Measurements from ENCODE around the gene GHRHR. TPM values are rescaled to one million over a fixed set of nuclear protein-coding genes. Genes with fewer than 3 reads are reported as not detected.

GHRHR gene
- total and polyA plus RNA-seq, 2 donors, result 0.42 to 0.68 TPM

DNA sequence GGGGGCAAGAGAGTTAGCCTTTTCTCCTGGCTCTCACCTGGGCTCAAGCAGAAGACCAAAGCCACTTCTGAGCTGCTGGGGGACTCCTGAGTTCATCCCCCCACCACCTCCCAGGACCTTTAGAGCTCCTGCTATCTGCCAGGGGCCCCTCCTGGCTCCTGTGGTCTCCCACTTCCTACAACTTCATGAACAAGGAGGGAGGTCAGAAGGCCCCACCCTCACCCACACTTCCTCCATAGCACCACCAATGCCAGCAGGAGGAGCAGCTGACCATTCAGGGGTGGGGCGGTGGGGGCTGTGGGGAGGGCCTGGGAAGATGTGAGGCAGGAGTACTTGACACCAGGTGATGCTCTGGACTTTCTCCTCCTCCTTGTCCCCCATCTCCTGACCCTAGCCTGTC is 55.8 kb downstream of the GHRHR start:
- DNase-seq (ENCODE audit: low read depth in 6 of 9, low spot score in 9 of 9), result no peak
- Histone ChIP-seq H3K9me3 (ENCODE audit: control insufficient read depth in 2 of 2, insufficient read depth in 1 of 2, low read length in 1 of 2) (no peaks in the 10 kb centered on the region), H3K4me1 (ENCODE audit: control insufficient read depth in 2 of 2, insufficient read depth in 2 of 2, low read length in 2 of 2) (peaks cover 0 to 10% of the 10 kb centered on the region in 2 donors), H3K36me3 (ENCODE audit: control insufficient read depth in 2 of 2, insufficient read depth in 2 of 2, low read length in 1 of 2) (no peaks in the 10 kb centered on the region), H3K27me3 (ENCODE audit: control insufficient read depth in 2 of 2, insufficient read depth in 1 of 2, low read length in 1 of 2) (no peaks in the 10 kb centered on the region), H3K4me3 (ENCODE audit: low read length in 2 of 2) (no peak overlapping the region), H3K27ac (ENCODE audit: low read depth in 1 of 2, low read length in 1 of 2) (no peak overlapping the region)
- WGBS, result 77% methylated on average over 1 of the region's 1 CpG

DNA sequence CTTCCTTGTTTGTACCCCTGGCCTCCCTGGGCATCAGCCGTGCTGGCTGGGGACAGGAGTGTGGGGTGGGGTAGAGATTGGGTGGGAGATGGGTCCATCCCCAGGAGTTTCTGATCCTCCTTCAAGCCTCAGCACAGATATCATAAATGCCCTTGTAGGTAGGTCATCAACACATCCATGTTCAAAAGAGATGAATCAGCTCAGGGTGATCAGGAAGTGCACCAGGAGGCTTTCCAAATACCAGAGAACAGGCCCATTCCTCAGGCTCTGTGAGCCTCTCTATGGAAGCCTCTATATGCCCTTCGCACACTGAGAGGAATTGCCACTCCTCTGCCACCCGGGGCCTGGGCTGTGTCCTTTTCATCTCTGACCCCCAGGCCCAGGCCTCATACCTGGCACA is 56.4 kb downstream of the GHRHR start:
- Histone ChIP-seq H3K27ac (ENCODE audit: low read depth in 1 of 2, low read length in 1 of 2) (no peak overlapping the region), H3K36me3 (ENCODE audit: control insufficient read depth in 2 of 2, insufficient read depth in 2 of 2, low read length in 1 of 2) (no peaks in the 10 kb centered on the region), H3K4me3 (ENCODE audit: low read length in 2 of 2) (no peak overlapping the region), H3K9me3 (ENCODE audit: control insufficient read depth in 2 of 2, insufficient read depth in 1 of 2, low read length in 1 of 2) (no peaks in the 10 kb centered on the region), H3K27me3 (ENCODE audit: control insufficient read depth in 2 of 2, insufficient read depth in 1 of 2, low read length in 1 of 2) (no peaks in the 10 kb centered on the region), H3K4me1 (ENCODE audit: control insufficient read depth in 2 of 2, insufficient read depth in 2 of 2, low read length in 2 of 2) (peaks cover 0 to 13% of the 10 kb centered on the region in 2 donors)
- WGBS, result 95% methylated on average over 3 of the region's 3 CpGs
- no peak for DNase-seq (ENCODE audit: low read depth in 6 of 9, low spot score in 9 of 9)

DNA sequence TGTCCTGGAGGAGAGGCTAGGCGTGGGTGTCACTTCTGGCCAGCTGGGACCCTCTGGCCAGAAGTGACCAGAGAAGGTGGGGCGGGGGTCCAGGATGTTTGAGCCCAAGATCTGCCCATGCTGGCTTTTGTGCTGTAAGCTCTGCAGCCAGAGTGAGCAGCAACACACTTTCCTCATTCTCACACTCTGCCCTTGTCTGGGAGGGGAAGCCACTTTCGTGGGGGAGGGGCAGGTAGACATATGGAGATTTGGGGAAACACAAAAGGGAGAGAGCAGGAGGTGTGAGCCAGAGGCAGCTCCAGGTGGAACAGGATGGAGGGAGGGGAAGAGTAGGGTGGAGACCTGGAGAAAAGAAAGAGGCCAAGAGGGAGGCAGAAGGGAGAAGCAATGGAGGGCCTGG is 56.9 kb downstream of the GHRHR start:
- 83% methylated on average over 3 of the region's 3 CpGs for WGBS
- no peaks in the 10 kb centered on the region for H3K36me3 ChIP-seq (ENCODE audit: control insufficient read depth in 2 of 2, insufficient read depth in 2 of 2, low read length in 1 of 2)
- no peaks in the 10 kb centered on the region for H3K27me3 ChIP-seq (ENCODE audit: control insufficient read depth in 2 of 2, insufficient read depth in 1 of 2, low read length in 1 of 2)
- DNase-seq (ENCODE audit: low read depth in 6 of 9, low spot score in 9 of 9), result no peak
- peaks cover 0 to 13% of the 10 kb centered on the region in 2 donors for H3K4me1 ChIP-seq (ENCODE audit: control insufficient read depth in 2 of 2, insufficient read depth in 2 of 2, low read length in 2 of 2)
- no peak overlapping the region for H3K4me3 ChIP-seq (ENCODE audit: low read length in 2 of 2)
- H3K9me3 ChIP-seq (ENCODE audit: control insufficient read depth in 2 of 2, insufficient read depth in 1 of 2, low read length in 1 of 2), result no peaks in the 10 kb centered on the region
- H3K27ac ChIP-seq (ENCODE audit: low read depth in 1 of 2, low read length in 1 of 2), result no peak overlapping the region

DNA sequence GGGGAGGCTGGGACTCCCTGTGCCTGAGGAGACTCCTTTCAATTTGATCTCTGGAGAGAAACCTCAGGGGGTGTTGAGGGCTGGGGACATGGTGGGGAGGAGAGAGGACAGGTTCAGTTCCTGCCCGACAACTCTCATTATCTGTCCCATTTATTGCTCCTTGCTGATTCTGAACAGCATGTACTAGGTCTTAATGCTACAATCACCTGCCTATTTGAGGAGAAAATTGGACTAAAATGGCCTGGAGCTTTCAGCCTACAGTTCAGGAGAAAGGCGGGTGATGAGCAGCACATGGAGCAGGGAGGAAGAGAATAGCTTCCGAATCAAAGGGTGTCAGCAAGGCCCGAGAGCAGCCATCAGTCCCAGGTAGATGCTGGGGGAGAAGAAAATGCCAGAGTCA is 58.4 kb downstream of the GHRHR start:
- H3K4me3 ChIP-seq (ENCODE audit: low read length in 2 of 2), result no peak overlapping the region
- H3K36me3 ChIP-seq (ENCODE audit: control insufficient read depth in 2 of 2, insufficient read depth in 2 of 2, low read length in 1 of 2), result no peaks in the 10 kb centered on the region
- no peaks in the 10 kb centered on the region for H3K9me3 ChIP-seq (ENCODE audit: control insufficient read depth in 2 of 2, insufficient read depth in 1 of 2, low read length in 1 of 2)
- H3K27ac ChIP-seq (ENCODE audit: low read depth in 1 of 2, low read length in 1 of 2), result no peak overlapping the region
- no peak for DNase-seq (ENCODE audit: low read depth in 6 of 9, low spot score in 9 of 9)
- peaks cover 0 to 22% of the 10 kb centered on the region in 2 donors for H3K4me1 ChIP-seq (ENCODE audit: control insufficient read depth in 2 of 2, insufficient read depth in 2 of 2, low read length in 2 of 2)
- no peaks in the 10 kb centered on the region for H3K27me3 ChIP-seq (ENCODE audit: control insufficient read depth in 2 of 2, insufficient read depth in 1 of 2, low read length in 1 of 2)
- 98% methylated on average over 4 of the region's 4 CpGs for WGBS

DNA sequence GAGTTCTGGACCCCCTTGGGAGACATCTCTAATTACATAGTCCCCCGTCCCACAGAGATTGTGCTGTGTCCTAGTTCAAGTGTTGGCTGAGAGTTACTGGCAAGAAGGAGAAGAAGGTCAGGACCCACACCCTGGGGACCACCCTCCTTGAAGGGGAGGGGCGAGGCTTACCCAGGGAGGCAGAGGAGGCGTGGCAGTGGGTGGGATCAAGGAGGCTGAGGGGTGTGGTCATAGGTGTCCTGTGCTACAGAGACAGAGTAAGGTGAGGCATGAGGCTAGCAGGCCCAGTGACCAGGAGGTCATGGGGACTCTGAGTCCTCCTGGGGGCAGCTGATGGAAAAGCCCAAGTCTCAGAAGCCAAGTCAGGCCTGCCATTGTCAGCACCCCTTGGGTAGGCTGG is 59.0 kb downstream of the GHRHR start:
- DNase-seq (ENCODE audit: low read depth in 6 of 9, low spot score in 9 of 9), result no peak
- no peak overlapping the region for H3K27ac ChIP-seq (ENCODE audit: low read depth in 1 of 2, low read length in 1 of 2)
- no peaks in the 10 kb centered on the region for H3K27me3 ChIP-seq (ENCODE audit: control insufficient read depth in 2 of 2, insufficient read depth in 1 of 2, low read length in 1 of 2)
- H3K4me1 ChIP-seq (ENCODE audit: control insufficient read depth in 2 of 2, insufficient read depth in 2 of 2, low read length in 2 of 2), result peaks cover 0 to 25% of the 10 kb centered on the region in 2 donors
- no peaks in the 10 kb centered on the region for H3K9me3 ChIP-seq (ENCODE audit: control insufficient read depth in 2 of 2, insufficient read depth in 1 of 2, low read length in 1 of 2)
- 94% methylated on average over 3 of the region's 3 CpGs for WGBS
- H3K36me3 ChIP-seq (ENCODE audit: control insufficient read depth in 2 of 2, insufficient read depth in 2 of 2, low read length in 1 of 2), result no peaks in the 10 kb centered on the region
- H3K4me3 ChIP-seq (ENCODE audit: low read length in 2 of 2), result no peak overlapping the region

GRCh38 chr7:31023877-31024276 is 60.1 kb downstream of the GHRHR start:
- 32% methylated on average over 5 of the region's 5 CpGs for WGBS
- Histone ChIP-seq H3K36me3 (ENCODE audit: control insufficient read depth in 2 of 2, insufficient read depth in 2 of 2, low read length in 1 of 2) (no peaks in the 10 kb centered on the region), H3K4me1 (ENCODE audit: control insufficient read depth in 2 of 2, insufficient read depth in 2 of 2, low read length in 2 of 2) (peaks cover 0 to 26% of the 10 kb centered on the region in 2 donors), H3K27me3 (ENCODE audit: control insufficient read depth in 2 of 2, insufficient read depth in 1 of 2, low read length in 1 of 2) (no peaks in the 10 kb centered on the region), H3K9me3 (ENCODE audit: control insufficient read depth in 2 of 2, insufficient read depth in 1 of 2, low read length in 1 of 2) (no peaks in the 10 kb centered on the region), H3K4me3 (ENCODE audit: low read length in 2 of 2) (no peak overlapping the region), H3K27ac (ENCODE audit: low read depth in 1 of 2, low read length in 1 of 2) (no peak overlapping the region)
- DNase-seq (ENCODE audit: low read depth in 6 of 9, low spot score in 9 of 9), result peak in 2 of 9 donors; percentile 11 to 74

DNA sequence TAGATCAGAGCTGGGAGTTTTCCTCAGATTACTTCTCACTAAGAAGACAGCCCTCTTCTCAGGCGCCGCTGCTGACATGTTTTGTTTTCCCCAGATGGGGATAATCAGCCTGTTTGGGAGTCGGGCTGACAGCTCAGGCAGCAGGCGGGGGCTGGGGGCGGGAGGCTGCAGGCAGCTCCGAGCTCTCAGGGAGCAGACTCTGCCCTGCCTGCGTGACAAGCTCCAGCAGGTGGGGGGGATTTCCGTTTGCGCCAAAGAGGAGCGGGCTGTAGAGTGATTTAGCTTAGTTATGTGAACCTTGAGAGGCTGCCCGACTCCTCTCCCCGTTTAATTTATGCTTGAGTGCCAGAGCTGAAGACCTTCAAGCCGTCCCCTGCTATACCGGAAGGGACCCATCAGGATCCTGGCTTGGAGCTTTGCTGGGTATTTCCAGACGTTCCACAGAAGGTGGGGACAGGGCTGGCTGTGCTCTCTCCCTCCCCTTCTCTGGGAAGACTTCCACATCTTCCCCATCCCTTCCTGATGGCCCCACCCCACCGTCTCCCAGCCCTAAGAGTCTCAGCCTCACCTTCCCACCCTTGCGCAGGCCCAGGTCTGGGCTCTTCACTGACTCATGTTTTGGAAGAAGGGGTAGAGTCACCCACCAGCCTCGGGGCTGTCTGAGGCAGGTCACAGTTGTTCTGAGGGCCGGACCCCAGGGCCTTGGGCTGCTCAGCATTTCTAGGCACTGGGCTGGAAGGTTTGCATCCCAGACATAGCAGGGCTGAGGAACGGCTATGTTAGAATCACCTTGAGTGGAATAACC is 63.6 kb downstream of the GHRHR start:
- Histone ChIP-seq H3K27me3 (ENCODE audit: control insufficient read depth in 2 of 2, insufficient read depth in 1 of 2, low read length in 1 of 2) (no peaks in the 10 kb centered on the region), H3K4me3 (ENCODE audit: low read length in 2 of 2) (no peak overlapping the region), H3K27ac (ENCODE audit: low read depth in 1 of 2, low read length in 1 of 2) (peak overlapping the region in 1 of 2 donors; percentile 64), H3K4me1 (ENCODE audit: control insufficient read depth in 2 of 2, insufficient read depth in 2 of 2, low read length in 2 of 2) (peaks cover 0 to 26% of the 10 kb centered on the region in 2 donors), H3K9me3 (ENCODE audit: control insufficient read depth in 2 of 2, insufficient read depth in 1 of 2, low read length in 1 of 2) (no peaks in the 10 kb centered on the region), H3K36me3 (ENCODE audit: control insufficient read depth in 2 of 2, insufficient read depth in 2 of 2, low read length in 1 of 2) (no peaks in the 10 kb centered on the region)
- DNase-seq (ENCODE audit: low read depth in 6 of 9, low spot score in 9 of 9), result peak in 5 of 9 donors; percentile 7 to 71 (median 22)
- 39% methylated on average over 20 of the region's 20 CpGs for WGBS

DNA sequence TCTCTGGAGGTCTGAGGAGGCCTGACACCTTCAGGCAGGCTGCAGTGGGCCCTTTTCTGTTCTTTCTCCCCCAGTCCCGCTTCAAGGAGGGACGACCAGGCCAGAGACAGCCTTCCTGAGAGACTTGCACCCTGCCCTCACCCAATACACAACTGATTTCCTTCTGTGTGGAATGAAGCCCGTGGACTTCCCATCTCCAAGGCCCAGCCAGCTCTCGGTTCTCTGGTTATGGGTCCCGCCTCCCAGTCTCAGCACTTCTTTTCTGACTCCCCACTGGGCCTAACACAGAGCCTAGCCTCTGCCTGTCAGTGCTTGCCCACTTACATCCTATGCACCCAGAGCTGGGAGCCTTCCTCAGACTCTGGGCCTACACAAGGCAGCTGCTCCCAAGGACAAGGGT is 64.3 kb downstream of the GHRHR start:
- no peak for DNase-seq (ENCODE audit: low read depth in 6 of 9, low spot score in 9 of 9)
- peaks cover 0 to 26% of the 10 kb centered on the region in 2 donors for H3K4me1 ChIP-seq (ENCODE audit: control insufficient read depth in 2 of 2, insufficient read depth in 2 of 2, low read length in 2 of 2)
- no peak overlapping the region for H3K4me3 ChIP-seq (ENCODE audit: low read length in 2 of 2)
- 94% methylated on average over 5 of the region's 5 CpGs for WGBS
- H3K27me3 ChIP-seq (ENCODE audit: control insufficient read depth in 2 of 2, insufficient read depth in 1 of 2, low read length in 1 of 2), result no peaks in the 10 kb centered on the region
- H3K27ac ChIP-seq (ENCODE audit: low read depth in 1 of 2, low read length in 1 of 2), result peak overlapping the region in 1 of 2 donors; percentile 64
- H3K36me3 ChIP-seq (ENCODE audit: control insufficient read depth in 2 of 2, insufficient read depth in 2 of 2, low read length in 1 of 2), result no peaks in the 10 kb centered on the region
- H3K9me3 ChIP-seq (ENCODE audit: control insufficient read depth in 2 of 2, insufficient read depth in 1 of 2, low read length in 1 of 2), result no peaks in the 10 kb centered on the region

GRCh38 chr7:31028417-31028992 is 64.8 kb downstream of the GHRHR start:
- H3K27ac ChIP-seq (ENCODE audit: low read depth in 1 of 2, low read length in 1 of 2), result no peak overlapping the region
- peaks cover 0 to 24% of the 10 kb centered on the region in 2 donors for H3K4me1 ChIP-seq (ENCODE audit: control insufficient read depth in 2 of 2, insufficient read depth in 2 of 2, low read length in 2 of 2)
- no peaks in the 10 kb centered on the region for H3K9me3 ChIP-seq (ENCODE audit: control insufficient read depth in 2 of 2, insufficient read depth in 1 of 2, low read length in 1 of 2)
- H3K4me3 ChIP-seq (ENCODE audit: low read length in 2 of 2), result no peak overlapping the region
- WGBS, result 98% methylated on average over 18 of the region's 18 CpGs
- H3K36me3 ChIP-seq (ENCODE audit: control insufficient read depth in 2 of 2, insufficient read depth in 2 of 2, low read length in 1 of 2), result no peaks in the 10 kb centered on the region
- H3K27me3 ChIP-seq (ENCODE audit: control insufficient read depth in 2 of 2, insufficient read depth in 1 of 2, low read length in 1 of 2), result no peaks in the 10 kb centered on the region
- DNase-seq (ENCODE audit: low read depth in 6 of 9, low spot score in 9 of 9), result no peak
